Endothelial cell of umbilical vein (primary cell): ENCODE data around the gene APRT. TPM values are rescaled to one million over a fixed set of nuclear protein-coding genes. Genes with fewer than 3 reads are reported as not detected.

Source experiments
- BruUV-seq: library from RNA; stranded (reverse); fragments of 400-500 nt; replicated peaks from 2 replicates; lab custom pipeline; 2021; lab: Mats Ljungman, UMichigan
- CTCF ChIA-PET: fragments of 300-600, 350-600 bp; sonication (Branson Sonifier 250); formaldehyde crosslinking; loops from one replicate; lab custom pipeline; 2021; ENCODE audit warnings: antibody characterized with exemption, inconsistent platforms; lab: Charles Lee
- POLR2A ChIA-PET: fragments of 300-600, 350-600 bp; sonication (Branson Sonifier 250); formaldehyde crosslinking; loops from one replicate; lab custom pipeline; 2021; ENCODE audit warnings: antibody characterized with exemption, inconsistent platforms; lab: Charles Lee
- DNase-seq: peaks from one replicate; pipeline ENCODE4 v3.0.0-alpha.2; 2011; ENCODE audit warnings: low read depth, low spot score
- FAIRE-seq: peaks from 2 replicates; lab custom pipeline; 2011; peaks lifted over from hg19 to GRCh38; lab: Jason Lieb, UNC
- H2AFZ ChIP-seq: 2 replicates; pipeline ENCODE4 v1.6.0; 2012; ENCODE audit warnings: low read depth, low read length, control low read depth, inconsistent platforms
- H3K27ac ChIP-seq: 2 replicates; pipeline ENCODE4 v1.5.1; 2011; ENCODE audit warnings: low read depth, mild to moderate bottlenecking, control low read depth, low read length, moderate library complexity; ENCODE audit not compliant: insufficient read depth
- H3K27me3 ChIP-seq, 2 experiments: 2 replicates each; pipeline versions ENCODE4 v1.6.0 to v1.6.1; 2011; ENCODE audit warnings: low read length in 2 of 2, mixed read lengths in 1 of 2; ENCODE audit not compliant: control insufficient read depth in 2 of 2, insufficient read depth in 2 of 2
- H3K36me3 ChIP-seq, 2 experiments: 2 replicates in 1 of 2; 3 replicates in 1 of 2; pipeline ENCODE4 v1.5.1; 2011; ENCODE audit warnings: low read length in 2 of 2, mild to moderate bottlenecking in 1 of 2, moderate library complexity in 1 of 2; ENCODE audit not compliant: control insufficient read depth in 2 of 2, insufficient read depth in 2 of 2; ENCODE audit errors: extremely low read depth in 1 of 2
- H3K4me1 ChIP-seq: 3 replicates; pipeline ENCODE4 v1.5.1; 2011; ENCODE audit warnings: mild to moderate bottlenecking, low read length; ENCODE audit not compliant: control insufficient read depth, insufficient read depth; ENCODE audit errors: extremely low read depth
- H3K4me2 ChIP-seq: 2 replicates; pipeline ENCODE4 v1.6.1; 2011; ENCODE audit warnings: low read length, control low read depth, mixed read lengths; ENCODE audit not compliant: insufficient read depth
- H3K4me3 ChIP-seq, 3 experiments: fragments of 200-600 bp in 1 of 3; sonication (generic), shearing (Covaris generic) in 1 of 3; replicated peaks in 1 of 3; 2 replicates each; pipeline ENCODE4 v1.5.1; 2011 to 2016; ENCODE audit warnings: control low read depth in 3 of 3, low read length in 3 of 3, mild to moderate bottlenecking in 2 of 3, inconsistent platforms in 1 of 3, low read depth in 1 of 3, moderate library complexity in 1 of 3; ENCODE audit not compliant: insufficient read depth in 1 of 3
- H3K79me2 ChIP-seq: 2 replicates; pipeline ENCODE4 v1.6.0; 2012; ENCODE audit warnings: low read length, inconsistent platforms; ENCODE audit not compliant: control insufficient read depth, insufficient read depth
- H3K9ac ChIP-seq: replicated peaks from 2 replicates; pipeline ENCODE3; 2011; ENCODE audit warnings: low read length, control low read depth; ENCODE audit not compliant: insufficient read depth; ENCODE audit errors: extremely low read depth
- H3K9me1 ChIP-seq: replicated peaks from 3 replicates; pipeline ENCODE4 v1.6.0; 2011; ENCODE audit warnings: mild to moderate bottlenecking, low read length; ENCODE audit not compliant: control insufficient read depth, insufficient read depth; ENCODE audit errors: extremely low read depth
- H3K9me3 ChIP-seq: replicated peaks from 2 replicates; pipeline ENCODE4 v1.5.1; 2012; ENCODE audit warnings: low read length, inconsistent platforms; ENCODE audit not compliant: control insufficient read depth, insufficient read depth
- H4K20me1 ChIP-seq: replicated peaks from 2 replicates; pipeline ENCODE3; 2011; ENCODE audit warnings: mild to moderate bottlenecking, low read length; ENCODE audit not compliant: control insufficient read depth, insufficient read depth; ENCODE audit errors: extremely low read depth
- CTCF ChIP-seq, 2 donors: IDR thresholded peaks; 1 replicate in 1 of 2; 2 replicates in 1 of 2; pipeline ENCODE4 v1.5.1; 2011; ENCODE audit warnings: low read length in 2 of 2, mild to moderate bottlenecking in 2 of 2, moderate library complexity in 2 of 2, control low read depth in 1 of 2, inconsistent platforms in 1 of 2, low read depth in 1 of 2; ENCODE audit not compliant: insufficient read depth in 1 of 2; ENCODE audit errors: extremely low read depth in 1 of 2
- EZH2 ChIP-seq: IDR thresholded peaks from 2 replicates; pipeline ENCODE4 v1.6.1; 2012; ENCODE audit warnings: borderline replicate concordance, low read depth, mild to moderate bottlenecking, moderate library complexity, low read length, inconsistent platforms; ENCODE audit not compliant: severe bottlenecking
- FOS ChIP-seq: IDR thresholded peaks from 2 replicates; pipeline ENCODE4 v1.6.1; 2011; ENCODE audit warnings: mild to moderate bottlenecking, low read length, moderate library complexity, borderline replicate concordance; ENCODE audit not compliant: insufficient read depth
- GATA2 ChIP-seq: IDR thresholded peaks from 2 replicates; pipeline ENCODE4 v1.7.0; 2011; ENCODE audit warnings: low read depth, mild to moderate bottlenecking, moderate library complexity, mixed read lengths, low read length; ENCODE audit not compliant: insufficient read length, insufficient read depth
- JUN ChIP-seq: IDR thresholded peaks from 2 replicates; pipeline ENCODE4 v1.6.1; 2011; ENCODE audit warnings: borderline replicate concordance, low read depth; ENCODE audit not compliant: insufficient read length, insufficient read depth
- MAX ChIP-seq: IDR thresholded peaks from 2 replicates; pipeline ENCODE4 v1.6.1; 2011; ENCODE audit not compliant: insufficient read depth, insufficient read length
- MYC ChIP-seq: IDR thresholded peaks from one replicate; pipeline ENCODE4 v1.6.1; 2011; ENCODE audit warnings: mild to moderate bottlenecking, low read depth, low read length
- POLR2A ChIP-seq: IDR thresholded peaks from 2 replicates; pipeline ENCODE4 v1.6.1; 2012; ENCODE audit warnings: low read depth, mild to moderate bottlenecking, control low read depth, low read length
- POLR2AphosphoS5 ChIP-seq: IDR thresholded peaks from 2 replicates; pipeline ENCODE4 v1.6.1; 2012; ENCODE audit warnings: low read depth, mild to moderate bottlenecking, control low read depth, low read length, moderate library complexity; ENCODE audit not compliant: insufficient read depth
- dilution Hi-C: fragments of 300-500 bp; cut with MboI; formaldehyde crosslinking; loops from one replicate; pipeline ENCODE4 v1.15.0; 2019; ENCODE audit warnings: low sequenced_read_pairs; ENCODE audit not compliant: extremely low pct_ligation_motif_present
- intact Hi-C: fragments of 100-400 bp; cut with micrococcal nuclease; formaldehyde crosslinking; loops from one replicate; pipeline ENCODE4 v1.10.0; 2022
- polyA plus RNA-seq, 4 experiments: library from polyadenylated mRNA; depleted of rRNA in 3 of 4; stranded (reverse) in 3 of 4; unstranded in 1 of 4; fragments of >200 nt; gene quantifications; 2 replicates each; pipeline versions ENCODE4 v1.2.1 to v1.2.3, GENCODE V29; 2011 to 2012; ENCODE audit warnings: missing spikeins in 1 of 4
- total RNA-seq: library from RNA; stranded (reverse); gene quantifications from 2 replicates; pipeline ENCODE4 v1.2.3, GENCODE V29; 2021

Gene APRT
- total and polyA plus RNA-seq, 2 donors (not counting 3 experiments of a cell fraction or from before 2014, with no cell fraction given), result 143 to 152 TPM

GRCh38 chr16:88809068-88809675, 2.6 kb downstream of the APRT start:
- FAIRE-seq (no peak), DNase-seq (no peak)
- ChIA-PET CTCF (interaction anchor here (0.9 to 3.8 kb wide), 3 partner anchors 25 to 72 kb away, joined by 3 to 28 read pairs (median 26); partner anchors contain the start of gene PIEZO1), POLR2A (interaction anchor here (0.6 kb wide), 2 partner anchors 27 to 825 kb away, joined by 3 read pairs; no protein-coding TSS in a partner anchor)
- no peak overlapping the region for H2AFZ ChIP-seq
- intact Hi-C loops (no loop called here), dilution Hi-C loops (no loop called here)
- no peaks in the 10 kb centered on the region for H3K27me3 ChIP-seq
- H3K4me1 ChIP-seq, result peaks cover 26% of the 10 kb centered on the region
- H3K9me3 ChIP-seq, result no peaks in the 10 kb centered on the region
- H3K27ac ChIP-seq, result no peak overlapping the region
- H3K9ac ChIP-seq, result no peak overlapping the region
- peaks cover 4 to 12% of the 10 kb centered on the region in 2 experiments for H3K36me3 ChIP-seq
- H3K4me2 ChIP-seq, result no peak overlapping the region
- H3K4me3 ChIP-seq, result no peak overlapping the region
- no TSS peak for BruUV-seq
- TF ChIP-seq CTCF (IDR thresholded peaks at IDR 0.05; ENCODE audit: extremely low read depth in 1 of 2, insufficient read depth in 1 of 2, low read depth in 1 of 2, low read length in 2 of 2), result no peak
- TF ChIP-seq POLR2AphosphoS5, result no peak
- TF ChIP-seq JUN, result no peak
- TF ChIP-seq FOS, result no peak
- no peak for TF ChIP-seq MYC
- TF ChIP-seq EZH2, result no peak
- no peak for TF ChIP-seq POLR2A
- no peak for TF ChIP-seq GATA2
- no peak for TF ChIP-seq MAX
- no peaks in the 10 kb centered on the region for H4K20me1 ChIP-seq
- peaks cover 42% of the 10 kb centered on the region for H3K79me2 ChIP-seq
- no peaks in the 10 kb centered on the region for H3K9me1 ChIP-seq
